ENCODE data around the gene WDR27.
A peak's percentile ranks its signal among the peaks of the same experiment; 100 is the strongest.

The WDR27 gene

GRCh38 chr6:169624785-169625184 is 77.0 kb downstream of the WDR27 start:
- Histone ChIP-seq H3K4me3 (ENCODE audit: low read length in 2 of 2) (no peak overlapping the region), H3K9me3 (replicated peaks in 1 of 2; ENCODE audit: control insufficient read depth in 2 of 2, insufficient read depth in 1 of 2, low read depth in 1 of 2, low read length in 2 of 2) (peaks cover 7 to 8% of the 10 kb centered on the region in 2 donors), H3K27ac (replicated peaks; ENCODE audit: low read length) (no peak overlapping the region), H2AK5ac (ENCODE audit: low read depth, low read length) (no peak overlapping the region), H2BK15ac (ENCODE audit: low read length) (no peak overlapping the region), H3K9ac (ENCODE audit: low read depth, low read length, poor library complexity) (no peak overlapping the region), H4K91ac (ENCODE audit: low read depth, low read length, poor library complexity) (no peak overlapping the region), H3K4ac (ENCODE audit: low read length) (no peak overlapping the region), H2AFZ (ENCODE audit: low read length) (no peak overlapping the region), H3K18ac (ENCODE audit: low read length) (no peak overlapping the region), H3K4me2 (ENCODE audit: insufficient read depth, low read length, poor library complexity, severe bottlenecking) (no peak overlapping the region), H3K79me1 (ENCODE audit: low read depth, low read length) (peaks cover 2% of the 10 kb centered on the region), H3K27me3 (ENCODE audit: control insufficient read depth in 3 of 3, insufficient read depth in 3 of 3, low read depth in 1 of 3, low read length in 3 of 3) (no peaks in the 10 kb centered on the region), H4K8ac (ENCODE audit: low read depth, low read length) (no peak overlapping the region), H2BK5ac (ENCODE audit: low read length) (no peak overlapping the region), H3K14ac (ENCODE audit: low read length) (no peak overlapping the region), H2BK120ac (ENCODE audit: low read depth, low read length) (no peak overlapping the region), H2BK12ac (ENCODE audit: low read length) (no peak overlapping the region), H3K23ac (ENCODE audit: low read depth, low read length, poor library complexity) (no peak overlapping the region), H3K4me1 (ENCODE audit: control insufficient read depth in 2 of 2, insufficient read depth in 1 of 2, low read depth in 1 of 2, low read length in 2 of 2) (peaks cover 4 to 8% of the 10 kb centered on the region in 2 donors), H3K36me3 (replicated peaks in 1 of 2; ENCODE audit: control insufficient read depth in 2 of 2, insufficient read depth in 2 of 2, low read length in 2 of 2) (peaks cover 20 to 45% of the 10 kb centered on the region in 2 donors)
- no CpG with 5 or more reads among the region's 11 CpGs for WGBS, 2 donors (ENCODE audit: extremely low coverage in 2 of 2, insufficient read length in 2 of 2, insufficient replicate concordance in 1 of 2)
- DNase-seq (ENCODE audit: low spot score), result no peak

- Histone ChIP-seq H2BK12ac (ENCODE audit: low read length) (no peak overlapping the region), H2BK120ac (ENCODE audit: low read depth, low read length) (no peak overlapping the region), H2BK5ac (ENCODE audit: low read length) (no peak overlapping the region), H2BK15ac (ENCODE audit: low read length) (no peak overlapping the region), H3K36me3 (replicated peaks in 1 of 2; ENCODE audit: control insufficient read depth in 2 of 2, insufficient read depth in 2 of 2, low read length in 2 of 2) (peaks cover 20 to 45% of the 10 kb centered on the region in 2 donors), H3K27me3 (ENCODE audit: control insufficient read depth in 3 of 3, insufficient read depth in 3 of 3, low read depth in 1 of 3, low read length in 3 of 3) (no peaks in the 10 kb centered on the region), H4K8ac (ENCODE audit: low read depth, low read length) (no peak overlapping the region), H2AFZ (ENCODE audit: low read length) (no peak overlapping the region), H3K9me3 (replicated peaks in 1 of 2; ENCODE audit: control insufficient read depth in 2 of 2, insufficient read depth in 1 of 2, low read depth in 1 of 2, low read length in 2 of 2) (peaks cover 7 to 8% of the 10 kb centered on the region in 2 donors), H3K4me1 (ENCODE audit: control insufficient read depth in 2 of 2, insufficient read depth in 1 of 2, low read depth in 1 of 2, low read length in 2 of 2) (peaks cover 6 to 16% of the 10 kb centered on the region in 2 donors), H3K14ac (ENCODE audit: low read length) (no peak overlapping the region), H2AK5ac (ENCODE audit: low read depth, low read length) (no peak overlapping the region), H3K79me1 (ENCODE audit: low read depth, low read length) (peaks cover 2% of the 10 kb centered on the region), H3K4me3 (ENCODE audit: low read length in 2 of 2) (peak overlapping the region in 1 of 2 donors; percentile 63), H3K27ac (replicated peaks; ENCODE audit: low read length) (no peak overlapping the region), H3K4me2 (ENCODE audit: insufficient read depth, low read length, poor library complexity, severe bottlenecking) (no peak overlapping the region), H3K9ac (ENCODE audit: low read depth, low read length, poor library complexity) (no peak overlapping the region), H4K91ac (ENCODE audit: low read depth, low read length, poor library complexity) (peak overlapping the region; percentile 56), H3K18ac (ENCODE audit: low read length) (no peak overlapping the region), H3K23ac (ENCODE audit: low read depth, low read length, poor library complexity) (peak overlapping the region; percentile 90), H3K4ac (ENCODE audit: low read length) (no peak overlapping the region)
- no CpG with 5 or more reads among the region's 22 CpGs for WGBS, 2 donors (ENCODE audit: extremely low coverage in 2 of 2, insufficient read length in 2 of 2, insufficient replicate concordance in 1 of 2)
- no peak for DNase-seq (ENCODE audit: low spot score)
Measured at GRCh38 chr6:169623975-169624374, 77.9 kb downstream of the WDR27 start.

DNA sequence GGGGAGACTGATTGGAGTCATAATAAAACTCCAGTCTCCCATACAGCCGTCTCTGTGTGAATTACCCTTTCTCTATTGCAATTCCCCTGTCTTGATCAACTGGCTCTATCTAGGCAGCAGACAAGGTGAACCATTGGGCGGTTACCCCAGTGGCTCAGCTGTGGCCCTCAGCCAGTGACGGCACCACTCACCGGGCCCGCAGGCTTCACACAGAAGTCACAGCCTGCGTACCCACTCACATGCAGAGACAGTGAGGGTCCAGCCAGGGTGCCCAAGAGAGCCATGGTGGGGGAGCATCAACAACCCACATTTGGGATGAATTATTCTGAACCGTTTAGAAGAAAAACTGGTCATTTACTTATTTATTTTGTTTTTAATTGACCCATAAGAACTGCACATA is 78.5 kb downstream of the WDR27 start:
- no peak overlapping the region for H3K4me2 ChIP-seq (ENCODE audit: insufficient read depth, low read length, poor library complexity, severe bottlenecking)
- peaks cover 6 to 21% of the 10 kb centered on the region in 2 donors for H3K4me1 ChIP-seq (ENCODE audit: control insufficient read depth in 2 of 2, insufficient read depth in 1 of 2, low read depth in 1 of 2, low read length in 2 of 2)
- H3K79me1 ChIP-seq (ENCODE audit: low read depth, low read length), result peaks cover 2% of the 10 kb centered on the region
- no peak overlapping the region for H3K4ac ChIP-seq (ENCODE audit: low read length)
- H4K91ac ChIP-seq (ENCODE audit: low read depth, low read length, poor library complexity), result no peak overlapping the region
- no peak overlapping the region for H4K8ac ChIP-seq (ENCODE audit: low read depth, low read length)
- H3K18ac ChIP-seq (ENCODE audit: low read length), result no peak overlapping the region
- H3K36me3 ChIP-seq (replicated peaks in 1 of 2; ENCODE audit: control insufficient read depth in 2 of 2, insufficient read depth in 2 of 2, low read length in 2 of 2), result peaks cover 20 to 42% of the 10 kb centered on the region in 2 donors
- no peak overlapping the region for H2BK120ac ChIP-seq (ENCODE audit: low read depth, low read length)
- H2BK15ac ChIP-seq (ENCODE audit: low read length), result no peak overlapping the region
- H2AK5ac ChIP-seq (ENCODE audit: low read depth, low read length), result peak overlapping the region; percentile 40
- no peak overlapping the region for H3K27ac ChIP-seq (replicated peaks; ENCODE audit: low read length)
- H3K14ac ChIP-seq (ENCODE audit: low read length), result no peak overlapping the region
- peaks cover 7 to 8% of the 10 kb centered on the region in 2 donors for H3K9me3 ChIP-seq (replicated peaks in 1 of 2; ENCODE audit: control insufficient read depth in 2 of 2, insufficient read depth in 1 of 2, low read depth in 1 of 2, low read length in 2 of 2)
- no peak overlapping the region for H3K9ac ChIP-seq (ENCODE audit: low read depth, low read length, poor library complexity)
- WGBS, 2 donors (ENCODE audit: extremely low coverage in 2 of 2, insufficient read length in 2 of 2, insufficient replicate concordance in 1 of 2), result no CpG with 5 or more reads among the region's 7 CpGs
- H3K4me3 ChIP-seq (ENCODE audit: low read length in 2 of 2), result no peak overlapping the region
- H3K27me3 ChIP-seq (ENCODE audit: control insufficient read depth in 3 of 3, insufficient read depth in 3 of 3, low read depth in 1 of 3, low read length in 3 of 3), result no peaks in the 10 kb centered on the region
- no peak for DNase-seq (ENCODE audit: low spot score)
- H3K23ac ChIP-seq (ENCODE audit: low read depth, low read length, poor library complexity), result no peak overlapping the region
- H2BK5ac ChIP-seq (ENCODE audit: low read length), result no peak overlapping the region
- H2AFZ ChIP-seq (ENCODE audit: low read length), result no peak overlapping the region
- H2BK12ac ChIP-seq (ENCODE audit: low read length), result no peak overlapping the region

DNA sequence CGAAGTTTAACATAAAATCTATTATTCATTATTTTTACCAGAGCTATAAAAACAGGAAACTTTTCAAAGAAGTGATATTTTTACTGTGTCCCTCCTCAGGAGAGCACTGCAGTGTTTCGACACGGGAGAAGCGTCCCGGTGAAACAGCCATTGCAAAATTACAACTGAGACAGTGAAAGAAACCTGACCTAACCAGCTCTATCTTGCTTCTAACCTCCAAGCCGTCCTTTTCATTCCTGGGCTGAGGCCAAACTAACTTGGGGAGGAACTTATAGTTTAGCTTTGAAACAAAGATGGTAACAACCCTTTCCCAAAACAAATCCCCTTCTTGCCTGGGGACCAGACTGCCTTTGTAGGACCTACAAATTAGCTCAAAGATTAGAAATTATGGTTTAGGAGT is 79.2 kb downstream of the WDR27 start:
- no peaks in the 10 kb centered on the region for H3K27me3 ChIP-seq (ENCODE audit: control insufficient read depth in 3 of 3, insufficient read depth in 3 of 3, low read depth in 1 of 3, low read length in 3 of 3)
- H3K18ac ChIP-seq (ENCODE audit: low read length), result no peak overlapping the region
- no peak overlapping the region for H4K8ac ChIP-seq (ENCODE audit: low read depth, low read length)
- H2BK12ac ChIP-seq (ENCODE audit: low read length), result no peak overlapping the region
- H3K23ac ChIP-seq (ENCODE audit: low read depth, low read length, poor library complexity), result no peak overlapping the region
- H3K4me3 ChIP-seq (ENCODE audit: low read length in 2 of 2), result no peak overlapping the region
- H2BK120ac ChIP-seq (ENCODE audit: low read depth, low read length), result no peak overlapping the region
- H2BK5ac ChIP-seq (ENCODE audit: low read length), result no peak overlapping the region
- no peak overlapping the region for H3K4me2 ChIP-seq (ENCODE audit: insufficient read depth, low read length, poor library complexity, severe bottlenecking)
- DNase-seq (ENCODE audit: low spot score), result no peak
- peaks cover 6 to 21% of the 10 kb centered on the region in 2 donors for H3K4me1 ChIP-seq (ENCODE audit: control insufficient read depth in 2 of 2, insufficient read depth in 1 of 2, low read depth in 1 of 2, low read length in 2 of 2)
- H3K79me1 ChIP-seq (ENCODE audit: low read depth, low read length), result peaks cover 2% of the 10 kb centered on the region
- no peak overlapping the region for H2BK15ac ChIP-seq (ENCODE audit: low read length)
- H3K4ac ChIP-seq (ENCODE audit: low read length), result no peak overlapping the region
- no peak overlapping the region for H3K9ac ChIP-seq (ENCODE audit: low read depth, low read length, poor library complexity)
- no peak overlapping the region for H2AK5ac ChIP-seq (ENCODE audit: low read depth, low read length)
- no peak overlapping the region for H4K91ac ChIP-seq (ENCODE audit: low read depth, low read length, poor library complexity)
- no CpG with 5 or more reads among the region's 6 CpGs for WGBS, 2 donors (ENCODE audit: extremely low coverage in 2 of 2, insufficient read length in 2 of 2, insufficient replicate concordance in 1 of 2)
- H3K9me3 ChIP-seq (replicated peaks in 1 of 2; ENCODE audit: control insufficient read depth in 2 of 2, insufficient read depth in 1 of 2, low read depth in 1 of 2, low read length in 2 of 2), result peaks cover 7 to 8% of the 10 kb centered on the region in 2 donors
- H3K36me3 ChIP-seq (replicated peaks in 1 of 2; ENCODE audit: control insufficient read depth in 2 of 2, insufficient read depth in 2 of 2, low read length in 2 of 2), result peaks cover 19 to 38% of the 10 kb centered on the region in 2 donors
- H3K14ac ChIP-seq (ENCODE audit: low read length), result no peak overlapping the region
- no peak overlapping the region for H3K27ac ChIP-seq (replicated peaks; ENCODE audit: low read length)
- no peak overlapping the region for H2AFZ ChIP-seq (ENCODE audit: low read length)
